ENCODE measurements around the gene PLOD1. TPM values are rescaled to one million over a fixed set of nuclear protein-coding genes. Genes with fewer than 3 reads are reported as not detected.
A peak's percentile ranks its signal among the peaks of the same experiment; 100 is the strongest.

Gene PLOD1
- total and polyA plus RNA-seq, 2 of the 13 experiments (the other 11 are each of a cell fraction or from before 2014, with no cell fraction given), result 70.1 to 318 TPM

DNA sequence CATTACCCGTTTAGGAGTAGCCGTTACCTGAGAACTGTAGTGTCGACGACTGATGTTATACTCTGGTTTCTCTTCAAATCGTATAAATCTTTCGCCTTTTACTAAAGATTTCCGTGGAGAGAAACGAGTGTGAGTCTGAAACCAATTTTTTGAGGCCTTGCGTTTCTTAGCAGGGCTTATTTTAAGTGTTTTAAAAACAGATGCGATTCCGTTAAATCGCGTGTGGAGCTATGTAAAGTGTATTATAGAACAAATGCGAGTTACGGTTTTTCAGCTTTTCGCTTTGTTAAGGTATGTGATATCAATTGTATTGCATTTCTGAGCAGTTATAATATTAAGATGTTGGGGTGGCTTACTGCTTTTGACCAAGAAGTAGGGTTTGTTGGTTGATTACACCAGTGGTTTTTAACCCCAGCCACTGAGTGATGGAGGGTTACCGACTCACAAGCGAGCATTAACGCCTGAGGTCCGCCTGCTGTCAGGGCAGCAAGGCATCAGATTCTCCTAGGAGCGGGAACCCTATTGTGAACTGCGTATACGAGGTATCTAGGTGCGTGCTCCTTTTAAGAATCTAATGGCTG lies 26.3 kb upstream of the PLOD1 start (continued):
- TF ChIP-seq ZNF101 (CRISPR knock-in tag; IDR thresholded peaks at IDR 0.05; ENCODE audit: borderline replicate concordance, low read depth) (peak; percentile 64; the same call in 1 of the 2 replicates), MED1 (CRISPR knock-in tag; IDR thresholded peaks at IDR 0.05) (peak; percentile 100), TAF1 (CRISPR knock-in tag; IDR thresholded peaks at IDR 0.05) (no peak), ZBTB7B (CRISPR knock-in tag; IDR thresholded peaks at IDR 0.05) (peak; percentile 34; the same call in 1 of the 2 replicates), ZNF569 (CRISPR knock-in tag; IDR thresholded peaks at IDR 0.05; ENCODE audit: borderline replicate concordance) (peak; percentile 78; the same call in 1 of the 2 replicates), ZNF879 (CRISPR knock-in tag; IDR thresholded peaks at IDR 0.05) (no peak), SMARCE1 (IDR thresholded peaks at IDR 0.05; ENCODE audit: borderline replicate concordance) (no peak), TBX2 (CRISPR knock-in tag; IDR thresholded peaks at IDR 0.05; ENCODE audit: borderline replicate concordance) (peak; percentile 65), ZNF326 (CRISPR knock-in tag; IDR thresholded peaks at IDR 0.05; ENCODE audit: borderline replicate concordance) (no peak), REPIN1 (CRISPR knock-in tag; IDR thresholded peaks at IDR 0.05; ENCODE audit: borderline replicate concordance, low read depth) (peak; percentile 90), CHD4 (IDR thresholded peaks at IDR 0.05; ENCODE audit: borderline replicate concordance, low read length) (no peak), ZNF256 (CRISPR knock-in tag; conservative IDR thresholded peaks at IDR 0.05) (peak; percentile 37; the same call in 1 of the 2 replicates), TBL1XR1 (IDR thresholded peaks at IDR 0.05; ENCODE audit: borderline replicate concordance, low read length, partially characterized antibody) (peak; percentile 78), SUZ12 (IDR thresholded peaks at IDR 0.05; ENCODE audit: low read depth, low read length) (no peak), GPN1 (CRISPR knock-in tag; IDR thresholded peaks at IDR 0.05; ENCODE audit: borderline replicate concordance) (no peak), GLI4 (CRISPR knock-in tag; IDR thresholded peaks at IDR 0.05; ENCODE audit: borderline replicate concordance) (no peak), KDM3A (CRISPR knock-in tag; IDR thresholded peaks at IDR 0.05; ENCODE audit: low read depth) (peak; percentile 73; the same call in 1 of the 2 replicates), MTF2 (CRISPR knock-in tag; IDR thresholded peaks at IDR 0.05; ENCODE audit: borderline replicate concordance) (0 out of 2 replicates have a peak, but pooled peaks have one; percentile 48)
- TF ChIP-seq, protein P1, sequence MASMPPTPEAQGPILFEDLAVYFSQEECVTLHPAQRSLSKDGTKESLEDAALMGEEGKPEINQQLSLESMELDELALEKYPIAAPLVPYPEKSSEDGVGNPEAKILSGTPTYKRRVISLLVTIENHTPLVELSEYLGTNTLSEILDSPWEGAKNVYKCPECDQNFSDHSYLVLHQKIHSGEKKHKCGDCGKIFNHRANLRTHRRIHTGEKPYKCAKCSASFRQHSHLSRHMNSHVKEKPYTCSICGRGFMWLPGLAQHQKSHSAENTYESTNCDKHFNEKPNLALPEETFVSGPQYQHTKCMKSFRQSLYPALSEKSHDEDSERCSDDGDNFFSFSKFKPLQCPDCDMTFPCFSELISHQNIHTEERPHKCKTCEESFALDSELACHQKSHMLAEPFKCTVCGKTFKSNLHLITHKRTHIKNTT (CRISPR knock-in tag; IDR thresholded peaks at IDR 0.05), result no peak
- TF ChIP-seq, protein P2, sequence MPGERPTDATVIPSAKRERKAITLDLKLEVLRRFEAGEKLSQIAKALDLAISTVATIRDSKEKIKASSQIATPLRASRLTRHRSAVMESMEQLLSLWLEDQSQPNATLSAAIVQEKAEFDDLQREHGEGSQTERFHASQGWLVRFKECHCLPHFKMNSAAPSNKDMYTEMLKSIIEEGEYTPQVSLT (CRISPR knock-in tag; IDR thresholded peaks at IDR 0.05; ENCODE audit: borderline replicate concordance, low read depth), result no peak; the same call in 1 of the 2 replicates
- TF ChIP-seq, protein P3, sequence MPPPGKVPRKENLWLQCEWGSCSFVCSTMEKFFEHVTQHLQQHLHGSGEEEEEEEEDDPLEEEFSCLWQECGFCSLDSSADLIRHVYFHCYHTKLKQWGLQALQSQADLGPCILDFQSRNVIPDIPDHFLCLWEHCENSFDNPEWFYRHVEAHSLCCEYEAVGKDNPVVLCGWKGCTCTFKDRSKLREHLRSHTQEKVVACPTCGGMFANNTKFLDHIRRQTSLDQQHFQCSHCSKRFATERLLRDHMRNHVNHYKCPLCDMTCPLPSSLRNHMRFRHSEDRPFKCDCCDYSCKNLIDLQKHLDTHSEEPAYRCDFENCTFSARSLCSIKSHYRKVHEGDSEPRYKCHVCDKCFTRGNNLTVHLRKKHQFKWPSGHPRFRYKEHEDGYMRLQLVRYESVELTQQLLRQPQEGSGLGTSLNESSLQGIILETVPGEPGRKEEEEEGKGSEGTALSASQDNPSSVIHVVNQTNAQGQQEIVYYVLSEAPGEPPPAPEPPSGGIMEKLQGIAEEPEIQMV (CRISPR knock-in tag; IDR thresholded peaks at IDR 0.05; ENCODE audit: low read depth), result peak; percentile 51; the same call in 1 of the 2 replicates
- TF ChIP-seq, protein P4, sequence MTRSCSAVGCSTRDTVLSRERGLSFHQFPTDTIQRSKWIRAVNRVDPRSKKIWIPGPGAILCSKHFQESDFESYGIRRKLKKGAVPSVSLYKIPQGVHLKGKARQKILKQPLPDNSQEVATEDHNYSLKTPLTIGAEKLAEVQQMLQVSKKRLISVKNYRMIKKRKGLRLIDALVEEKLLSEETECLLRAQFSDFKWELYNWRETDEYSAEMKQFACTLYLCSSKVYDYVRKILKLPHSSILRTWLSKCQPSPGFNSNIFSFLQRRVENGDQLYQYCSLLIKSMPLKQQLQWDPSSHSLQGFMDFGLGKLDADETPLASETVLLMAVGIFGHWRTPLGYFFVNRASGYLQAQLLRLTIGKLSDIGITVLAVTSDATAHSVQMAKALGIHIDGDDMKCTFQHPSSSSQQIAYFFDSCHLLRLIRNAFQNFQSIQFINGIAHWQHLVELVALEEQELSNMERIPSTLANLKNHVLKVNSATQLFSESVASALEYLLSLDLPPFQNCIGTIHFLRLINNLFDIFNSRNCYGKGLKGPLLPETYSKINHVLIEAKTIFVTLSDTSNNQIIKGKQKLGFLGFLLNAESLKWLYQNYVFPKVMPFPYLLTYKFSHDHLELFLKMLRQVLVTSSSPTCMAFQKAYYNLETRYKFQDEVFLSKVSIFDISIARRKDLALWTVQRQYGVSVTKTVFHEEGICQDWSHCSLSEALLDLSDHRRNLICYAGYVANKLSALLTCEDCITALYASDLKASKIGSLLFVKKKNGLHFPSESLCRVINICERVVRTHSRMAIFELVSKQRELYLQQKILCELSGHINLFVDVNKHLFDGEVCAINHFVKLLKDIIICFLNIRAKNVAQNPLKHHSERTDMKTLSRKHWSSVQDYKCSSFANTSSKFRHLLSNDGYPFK (CRISPR knock-in tag; IDR thresholded peaks at IDR 0.05; ENCODE audit: borderline replicate concordance), result no peak
- TF ChIP-seq, protein P5, sequence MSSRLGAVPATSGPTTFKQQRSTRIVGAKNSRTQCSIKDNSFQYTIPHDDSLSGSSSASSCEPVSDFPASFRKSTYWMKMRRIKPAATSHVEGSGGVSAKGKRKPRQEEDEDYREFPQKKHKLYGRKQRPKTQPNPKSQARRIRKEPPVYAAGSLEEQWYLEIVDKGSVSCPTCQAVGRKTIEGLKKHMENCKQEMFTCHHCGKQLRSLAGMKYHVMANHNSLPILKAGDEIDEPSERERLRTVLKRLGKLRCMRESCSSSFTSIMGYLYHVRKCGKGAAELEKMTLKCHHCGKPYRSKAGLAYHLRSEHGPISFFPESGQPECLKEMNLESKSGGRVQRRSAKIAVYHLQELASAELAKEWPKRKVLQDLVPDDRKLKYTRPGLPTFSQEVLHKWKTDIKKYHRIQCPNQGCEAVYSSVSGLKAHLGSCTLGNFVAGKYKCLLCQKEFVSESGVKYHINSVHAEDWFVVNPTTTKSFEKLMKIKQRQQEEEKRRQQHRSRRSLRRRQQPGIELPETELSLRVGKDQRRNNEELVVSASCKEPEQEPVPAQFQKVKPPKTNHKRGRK (CRISPR knock-in tag; IDR thresholded peaks at IDR 0.05), result no peak
